SHP77 treated with DMSO at 0.1 percent for 48 hours (cell line): ENCODE measurements around the gene MPDU1.
"Not testable (repeated sequence)": the region's sequence is repeated elsewhere in the genome, so short reads cannot be mapped to it uniquely, and the experiment has no call there.

Experiments used
- DNase-seq: peaks from one replicate; lab custom pipeline; 2025; lab: John Stamatoyannopoulos, UW

MPDU1 gene

GRCh38 chr17:7580604-7581575 is 2.8 kb upstream of the MPDU1 start:
- no peak for DNase-seq

GRCh38 chr17:7582396-7583252 is 1.0 kb upstream of the MPDU1 start:
- DNase-seq, result no peak

GRCh38 chr17:7586673-7587419 is 3.2 kb downstream of the MPDU1 start:
- peak; percentile 19 for DNase-seq

- DNase-seq, result no peak
Measured at GRCh38 chr17:7587420-7588151, 3.9 kb downstream of the MPDU1 start.

DNA sequence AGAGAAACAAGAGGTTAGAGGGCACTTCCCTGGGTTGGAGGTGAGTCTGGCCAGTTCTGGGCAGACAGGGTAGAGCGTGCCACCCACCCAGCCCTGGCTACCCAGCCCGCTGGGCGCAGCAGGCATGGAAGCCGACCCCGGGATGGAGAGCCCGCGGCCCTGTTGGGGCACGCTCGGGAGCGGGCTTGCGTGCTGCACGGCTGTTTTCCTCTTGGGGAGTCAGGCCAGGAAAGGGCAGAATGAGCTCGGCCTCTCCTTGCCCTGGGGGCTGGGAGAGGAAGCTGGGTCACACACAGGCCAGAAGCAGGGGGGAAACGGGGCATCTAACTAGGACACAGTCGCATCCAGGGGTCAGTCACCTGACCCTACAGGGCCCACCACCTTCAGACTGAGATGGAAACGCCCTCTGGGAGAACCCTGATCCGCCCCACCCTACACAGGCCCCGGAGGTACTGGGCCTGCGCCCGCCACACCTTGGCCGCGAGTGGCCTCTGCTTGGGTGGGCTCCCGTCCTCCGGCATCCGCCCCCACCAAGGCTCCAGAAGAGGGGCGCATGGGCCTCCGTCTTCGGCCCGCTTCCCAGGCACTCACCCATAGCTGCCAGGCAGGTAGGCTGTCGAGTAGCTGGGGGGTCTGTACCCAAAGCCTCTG is 5.0 kb downstream of the MPDU1 start:
- no peak for DNase-seq

DNA sequence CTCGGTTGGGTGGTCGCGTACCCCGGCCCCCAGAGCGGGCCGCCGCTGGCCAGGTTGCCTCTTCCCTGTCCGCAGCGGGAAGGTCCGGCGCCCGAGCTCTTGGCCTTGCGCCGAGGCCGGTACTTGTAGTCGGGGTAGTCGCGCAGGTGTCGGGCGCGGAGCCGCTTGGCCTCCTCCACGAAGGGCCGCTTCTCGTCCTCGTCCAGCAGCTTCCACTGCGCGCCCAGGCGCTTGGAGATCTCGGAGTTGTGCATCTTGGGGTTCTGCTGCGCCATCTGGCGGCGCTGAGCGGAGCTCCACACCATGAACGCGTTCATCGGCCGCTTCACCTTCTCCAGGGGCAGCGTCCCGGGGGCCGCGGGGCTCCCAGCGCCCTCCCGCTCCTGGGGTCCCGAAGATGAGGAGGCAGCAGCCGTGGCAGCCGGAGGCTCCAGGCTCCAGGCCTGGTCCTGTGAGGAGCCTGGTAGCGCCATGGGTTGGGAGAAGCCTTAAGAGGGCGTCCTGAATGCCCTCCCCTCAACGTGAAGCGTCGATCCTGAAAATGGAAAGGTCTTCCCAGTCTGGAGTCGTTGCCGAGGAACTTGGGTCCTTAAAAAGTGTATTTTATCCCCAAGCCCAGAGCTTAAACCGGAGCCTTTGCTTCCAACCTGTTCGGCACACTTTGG is 5.7 kb downstream of the MPDU1 start:
- DNase-seq, result peak; percentile 80

GRCh38 chr17:7589891-7590691 is 6.4 kb downstream of the MPDU1 start, which contains the start of gene SOX15:
TSS of gene SOX15 (minus strand) at chr17:7590094. CDS start at chr17:7589676, 418 bp downstream.
- no peak for DNase-seq

GRCh38 chr17:7590743-7591142 is 7.1 kb downstream of the MPDU1 start:
- DNase-seq, result no peak

GRCh38 chr17:7591596-7591995 is 7.9 kb downstream of the MPDU1 start:
- DNase-seq, result no peak

GRCh38 chr17:7592422-7593021 is 8.9 kb downstream of the MPDU1 start:
- DNase-seq, result no peak

DNA sequence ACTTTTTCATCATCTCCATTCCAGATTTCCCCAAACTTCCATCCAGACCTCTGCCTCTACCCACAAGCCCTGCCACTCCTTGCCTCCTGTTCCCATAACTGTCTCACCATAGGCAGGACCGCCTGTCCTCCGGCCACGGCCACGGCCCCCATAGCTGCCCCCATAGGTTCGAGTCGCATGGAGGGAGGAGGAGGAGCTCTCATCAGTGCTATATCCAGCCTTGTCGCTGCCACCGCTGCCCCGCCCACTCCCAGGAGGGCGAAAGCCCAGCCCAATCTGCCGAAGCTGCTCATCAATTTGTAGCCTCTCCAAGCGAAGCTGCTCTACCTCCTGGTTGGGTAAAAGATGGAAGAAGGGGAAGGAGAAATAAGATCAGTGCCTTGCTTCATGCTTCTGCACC is 9.6 kb downstream of the MPDU1 start:
- DNase-seq, result no peak

DNA sequence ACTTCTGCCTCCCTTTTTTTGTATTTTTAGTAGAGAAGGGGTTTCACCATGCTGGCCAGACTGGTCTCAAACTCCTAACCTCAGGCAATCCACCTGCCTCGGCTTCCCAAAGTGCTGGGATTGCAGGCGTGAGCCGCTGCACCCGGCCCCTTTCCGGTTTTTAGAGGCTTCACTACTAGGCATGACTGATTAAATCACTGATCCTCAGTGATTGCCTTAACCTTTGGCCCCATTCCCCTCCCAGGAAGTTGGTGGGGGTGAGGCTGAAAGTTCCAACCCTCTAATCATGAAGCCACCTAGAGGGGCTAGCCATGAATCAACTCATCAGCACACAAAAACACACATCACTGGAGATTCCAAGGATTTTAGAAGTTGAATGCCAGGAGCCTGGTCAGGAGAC is 13.9 kb downstream of the MPDU1 start:
- not testable (repeated sequence) for DNase-seq

DNA sequence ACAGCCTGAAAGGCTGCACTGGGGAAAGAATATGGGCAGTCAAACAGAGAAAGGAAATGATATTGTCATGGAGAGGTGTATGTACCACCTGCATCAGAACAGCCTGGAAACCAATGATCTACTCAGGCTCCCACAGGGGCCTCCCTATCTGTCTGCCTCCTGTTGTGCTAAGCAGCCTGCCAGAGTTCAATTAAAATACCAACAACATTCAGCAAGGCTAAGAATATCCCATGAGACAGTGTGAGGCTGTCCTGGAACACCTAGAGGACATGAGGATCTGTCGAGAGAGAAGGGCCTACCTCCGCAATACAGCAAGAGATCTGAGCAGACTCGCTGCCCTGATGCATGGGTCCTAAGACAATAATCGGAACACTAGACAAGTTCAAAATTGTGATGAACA is 22.6 kb downstream of the MPDU1 start:
- no peak for DNase-seq

- no peak for DNase-seq
Measured at GRCh38 chr17:7610641-7611040, 27.0 kb downstream of the MPDU1 start.

DNA sequence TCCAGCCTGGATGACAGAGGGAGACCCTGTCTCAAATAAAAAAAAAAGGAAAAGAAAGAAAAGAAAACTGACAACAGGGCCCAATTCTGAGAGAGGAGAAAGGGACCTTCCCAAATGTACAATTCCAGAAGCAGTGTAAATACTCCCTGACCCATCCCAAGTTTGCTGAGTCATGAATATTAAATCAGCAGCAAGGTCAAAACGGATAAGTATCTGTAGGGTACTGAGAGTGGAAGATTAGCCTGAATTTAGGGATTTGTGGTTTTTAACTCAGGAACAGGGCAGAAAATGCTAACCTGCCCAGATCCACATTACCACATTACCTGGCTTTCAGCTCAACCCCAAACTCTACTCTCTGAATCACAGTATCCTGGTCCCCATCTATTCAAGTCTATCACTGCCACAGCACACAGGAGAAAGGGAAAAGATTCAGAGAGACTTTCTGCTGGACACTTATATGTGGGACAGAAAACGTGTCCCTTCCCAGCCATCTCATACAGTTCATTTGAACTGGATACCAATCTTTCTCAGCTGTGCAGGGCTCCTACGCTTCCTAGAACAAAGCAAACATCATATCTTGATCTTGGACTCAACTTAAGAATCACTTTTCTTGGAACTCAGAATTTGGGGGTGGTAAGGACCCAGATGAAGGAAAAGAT is 28.1 kb downstream of the MPDU1 start:
- no peak for DNase-seq

- no peak for DNase-seq
Measured at GRCh38 chr17:7612294-7612640, 28.6 kb downstream of the MPDU1 start.

GRCh38 chr17:7613769-7614424 is 30.2 kb downstream of the MPDU1 start:
- no peak for DNase-seq
